Measurements from ENCODE around the gene AGR2. TPM values are rescaled to one million over a fixed set of nuclear protein-coding genes. Genes with fewer than 3 reads are reported as not detected.

AGR2 gene
- total RNA-seq, 1 experiment from 2014 or later, result 0.93 TPM

DNA sequence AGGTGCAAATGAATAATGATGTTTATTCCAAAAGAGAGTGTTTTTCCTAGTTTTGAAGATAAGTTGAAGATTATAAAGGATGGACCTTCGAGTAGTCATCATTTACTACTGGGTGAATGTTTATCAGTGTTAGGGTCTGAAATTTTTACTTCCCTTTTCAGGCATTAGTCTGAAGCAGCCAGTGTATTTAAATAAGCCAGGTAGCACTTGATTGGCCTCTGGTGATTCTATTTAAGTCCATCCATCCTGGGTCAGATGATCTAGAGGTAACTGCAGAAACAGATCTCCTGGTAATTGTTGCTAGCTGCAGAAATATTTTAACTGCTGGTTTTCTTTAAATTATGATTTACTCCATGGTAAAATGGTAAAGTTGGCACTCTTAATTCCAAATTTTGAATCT is 34.1 kb upstream of the AGR2 start:
- intact Hi-C loops (cut with micrococcal nuclease), result no loop called here
- Histone ChIP-seq H2AFZ (ENCODE audit: low read depth, low read length, poor library complexity, severe bottlenecking) (no peak overlapping the region), H3K36me3 (ENCODE audit: control insufficient read depth in 1 of 2, insufficient read depth in 2 of 2, low read length in 2 of 2) (no peaks in the 10 kb centered on the region), H3K4me1 (ENCODE audit: control insufficient read depth in 1 of 2, insufficient read depth in 2 of 2, low read length in 2 of 2) (no peaks in the 10 kb centered on the region), H3K9me2 (ENCODE audit: insufficient read depth) (no peaks in the 10 kb centered on the region), H3K9me3 (ENCODE audit: control insufficient read depth in 1 of 2, insufficient read depth in 1 of 2, low read depth in 1 of 2, low read length in 2 of 2) (no peaks in the 10 kb centered on the region), H3K27me3 (ENCODE audit: insufficient read depth, low read length) (no peaks in the 10 kb centered on the region), H3K9ac (ENCODE audit: low read length) (no peak overlapping the region), H4K20me1 (ENCODE audit: insufficient read depth) (no peaks in the 10 kb centered on the region), H3K27ac (ENCODE audit: low read depth, low read length) (no peak overlapping the region), H3K79me2 (ENCODE audit: insufficient read depth, low read length) (no peaks in the 10 kb centered on the region), H3K4me3 (replicated peaks in 1 of 2; ENCODE audit: low read depth in 1 of 2, low read length in 2 of 2) (no peak overlapping the region), H3K4me2 (ENCODE audit: low read length) (no peak overlapping the region)
- no TSS peak for BruUV-seq (replicated peaks)
- ATAC-seq, result no peak
- TF ChIP-seq, protein P1, sequence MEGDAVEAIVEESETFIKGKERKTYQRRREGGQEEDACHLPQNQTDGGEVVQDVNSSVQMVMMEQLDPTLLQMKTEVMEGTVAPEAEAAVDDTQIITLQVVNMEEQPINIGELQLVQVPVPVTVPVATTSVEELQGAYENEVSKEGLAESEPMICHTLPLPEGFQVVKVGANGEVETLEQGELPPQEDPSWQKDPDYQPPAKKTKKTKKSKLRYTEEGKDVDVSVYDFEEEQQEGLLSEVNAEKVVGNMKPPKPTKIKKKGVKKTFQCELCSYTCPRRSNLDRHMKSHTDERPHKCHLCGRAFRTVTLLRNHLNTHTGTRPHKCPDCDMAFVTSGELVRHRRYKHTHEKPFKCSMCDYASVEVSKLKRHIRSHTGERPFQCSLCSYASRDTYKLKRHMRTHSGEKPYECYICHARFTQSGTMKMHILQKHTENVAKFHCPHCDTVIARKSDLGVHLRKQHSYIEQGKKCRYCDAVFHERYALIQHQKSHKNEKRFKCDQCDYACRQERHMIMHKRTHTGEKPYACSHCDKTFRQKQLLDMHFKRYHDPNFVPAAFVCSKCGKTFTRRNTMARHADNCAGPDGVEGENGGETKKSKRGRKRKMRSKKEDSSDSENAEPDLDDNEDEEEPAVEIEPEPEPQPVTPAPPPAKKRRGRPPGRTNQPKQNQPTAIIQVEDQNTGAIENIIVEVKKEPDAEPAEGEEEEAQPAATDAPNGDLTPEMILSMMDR (IDR thresholded peaks at IDR 0.05 in 2 of 3, conservative IDR thresholded peaks at IDR 0.05 in 1 of 3; ENCODE audit: borderline replicate concordance in 1 of 3, insufficient read depth in 1 of 3, low read depth in 2 of 3, low read length in 2 of 3), result no peak
- no peak for TF ChIP-seq ZNF274 (IDR thresholded peaks at IDR 0.05; ENCODE audit: low read depth, low read length)
- TF ChIP-seq ZFX (IDR thresholded peaks at IDR 0.05), result no peak
- TF ChIP-seq SRF (IDR thresholded peaks at IDR 0.05; ENCODE audit: low read depth), result no peak
- TF ChIP-seq, protein P2, sequence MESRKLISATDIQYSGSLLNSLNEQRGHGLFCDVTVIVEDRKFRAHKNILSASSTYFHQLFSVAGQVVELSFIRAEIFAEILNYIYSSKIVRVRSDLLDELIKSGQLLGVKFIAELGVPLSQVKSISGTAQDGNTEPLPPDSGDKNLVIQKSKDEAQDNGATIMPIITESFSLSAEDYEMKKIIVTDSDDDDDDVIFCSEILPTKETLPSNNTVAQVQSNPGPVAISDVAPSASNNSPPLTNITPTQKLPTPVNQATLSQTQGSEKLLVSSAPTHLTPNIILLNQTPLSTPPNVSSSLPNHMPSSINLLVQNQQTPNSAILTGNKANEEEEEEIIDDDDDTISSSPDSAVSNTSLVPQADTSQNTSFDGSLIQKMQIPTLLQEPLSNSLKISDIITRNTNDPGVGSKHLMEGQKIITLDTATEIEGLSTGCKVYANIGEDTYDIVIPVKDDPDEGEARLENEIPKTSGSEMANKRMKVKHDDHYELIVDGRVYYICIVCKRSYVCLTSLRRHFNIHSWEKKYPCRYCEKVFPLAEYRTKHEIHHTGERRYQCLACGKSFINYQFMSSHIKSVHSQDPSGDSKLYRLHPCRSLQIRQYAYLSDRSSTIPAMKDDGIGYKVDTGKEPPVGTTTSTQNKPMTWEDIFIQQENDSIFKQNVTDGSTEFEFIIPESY (IDR thresholded peaks at IDR 0.05; ENCODE audit: extremely low read depth, insufficient replicate concordance, low read length), result no peak
- no peak for TF ChIP-seq YY1 (IDR thresholded peaks at IDR 0.05; ENCODE audit: extremely low read depth, insufficient replicate concordance, low read depth, low read length)
- no peak for TF ChIP-seq EZH2phosphoT487 (IDR thresholded peaks at IDR 0.05; ENCODE audit: borderline replicate concordance)
- no peak for TF ChIP-seq CEBPB (IDR thresholded peaks at IDR 0.05; ENCODE audit: low read depth)
- no peak for TF ChIP-seq RAD21 (IDR thresholded peaks at IDR 0.05; ENCODE audit: low read depth)
- TF ChIP-seq, protein P3, sequence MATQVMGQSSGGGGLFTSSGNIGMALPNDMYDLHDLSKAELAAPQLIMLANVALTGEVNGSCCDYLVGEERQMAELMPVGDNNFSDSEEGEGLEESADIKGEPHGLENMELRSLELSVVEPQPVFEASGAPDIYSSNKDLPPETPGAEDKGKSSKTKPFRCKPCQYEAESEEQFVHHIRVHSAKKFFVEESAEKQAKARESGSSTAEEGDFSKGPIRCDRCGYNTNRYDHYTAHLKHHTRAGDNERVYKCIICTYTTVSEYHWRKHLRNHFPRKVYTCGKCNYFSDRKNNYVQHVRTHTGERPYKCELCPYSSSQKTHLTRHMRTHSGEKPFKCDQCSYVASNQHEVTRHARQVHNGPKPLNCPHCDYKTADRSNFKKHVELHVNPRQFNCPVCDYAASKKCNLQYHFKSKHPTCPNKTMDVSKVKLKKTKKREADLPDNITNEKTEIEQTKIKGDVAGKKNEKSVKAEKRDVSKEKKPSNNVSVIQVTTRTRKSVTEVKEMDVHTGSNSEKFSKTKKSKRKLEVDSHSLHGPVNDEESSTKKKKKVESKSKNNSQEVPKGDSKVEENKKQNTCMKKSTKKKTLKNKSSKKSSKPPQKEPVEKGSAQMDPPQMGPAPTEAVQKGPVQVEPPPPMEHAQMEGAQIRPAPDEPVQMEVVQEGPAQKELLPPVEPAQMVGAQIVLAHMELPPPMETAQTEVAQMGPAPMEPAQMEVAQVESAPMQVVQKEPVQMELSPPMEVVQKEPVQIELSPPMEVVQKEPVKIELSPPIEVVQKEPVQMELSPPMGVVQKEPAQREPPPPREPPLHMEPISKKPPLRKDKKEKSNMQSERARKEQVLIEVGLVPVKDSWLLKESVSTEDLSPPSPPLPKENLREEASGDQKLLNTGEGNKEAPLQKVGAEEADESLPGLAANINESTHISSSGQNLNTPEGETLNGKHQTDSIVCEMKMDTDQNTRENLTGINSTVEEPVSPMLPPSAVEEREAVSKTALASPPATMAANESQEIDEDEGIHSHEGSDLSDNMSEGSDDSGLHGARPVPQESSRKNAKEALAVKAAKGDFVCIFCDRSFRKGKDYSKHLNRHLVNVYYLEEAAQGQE (IDR thresholded peaks at IDR 0.05; ENCODE audit: low read depth), result no peak
- TF ChIP-seq, protein P4, sequence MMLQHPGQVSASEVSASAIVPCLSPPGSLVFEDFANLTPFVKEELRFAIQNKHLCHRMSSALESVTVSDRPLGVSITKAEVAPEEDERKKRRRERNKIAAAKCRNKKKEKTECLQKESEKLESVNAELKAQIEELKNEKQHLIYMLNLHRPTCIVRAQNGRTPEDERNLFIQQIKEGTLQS (IDR thresholded peaks at IDR 0.05), result no peak
- no peak for TF ChIP-seq FOSL1 (IDR thresholded peaks at IDR 0.05; ENCODE audit: low read depth)
- no peak for TF ChIP-seq TCF7L2 (IDR thresholded peaks at IDR 0.05; ENCODE audit: borderline replicate concordance, extremely low read depth, insufficient read depth, insufficient read length)
- TF ChIP-seq, protein P5, sequence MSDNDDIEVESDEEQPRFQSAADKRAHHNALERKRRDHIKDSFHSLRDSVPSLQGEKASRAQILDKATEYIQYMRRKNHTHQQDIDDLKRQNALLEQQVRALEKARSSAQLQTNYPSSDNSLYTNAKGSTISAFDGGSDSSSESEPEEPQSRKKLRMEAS (IDR thresholded peaks at IDR 0.05), result no peak
- TF ChIP-seq SIN3A (IDR thresholded peaks at IDR 0.05; ENCODE audit: low read depth), result no peak
- TF ChIP-seq SP1 (IDR thresholded peaks at IDR 0.05; ENCODE audit: low read depth), result no peak
- TF ChIP-seq POLR2AphosphoS5 (IDR thresholded peaks at IDR 0.05; ENCODE audit: low read depth, low read length), result no peak
- TF ChIP-seq POLR2A (IDR thresholded peaks at IDR 0.05; ENCODE audit: borderline replicate concordance, extremely low read depth, insufficient read depth, insufficient read length), result no peak
- TF ChIP-seq JUND (IDR thresholded peaks at IDR 0.05), result no peak
- TF ChIP-seq EZH2 (IDR thresholded peaks at IDR 0.05), result no peak
- DNase-seq (ENCODE audit: low read depth, low spot score), result no peak
- CTCF ChIA-PET, result no interaction called here
- RAD21 ChIA-PET (ENCODE audit: low non-redundant PET in 1 of 2, low total read pairs in 2 of 2, uncharacterized antibody in 2 of 2, unreplicated experiment in 2 of 2), result no interaction called here
- POLR2A ChIA-PET, result interaction anchor here (0.6 kb wide), 1 partner anchor 459 kb away, joined by 8 read pairs; the partner anchor contains the start of gene AHR
